GM18505 (cell line): ENCODE data around the gene DDX24.
A peak's percentile ranks its signal among the peaks of the same experiment; 100 is the strongest.

Source experiments
- ATAC-seq: cut with Tn5 transposase; IDR thresholded peaks from one replicate; pipeline ENCODE4 v1.9.1; 2021; ENCODE audit not compliant: unreplicated experiment
- POLR2A ChIP-seq: IDR thresholded peaks from 4 replicates; pipeline ENCODE4 v1.6.1; 2011; ENCODE audit warnings: borderline replicate concordance; ENCODE audit not compliant: insufficient read depth, insufficient read length; ENCODE audit errors: extremely low read depth

DDX24 gene, protein sequence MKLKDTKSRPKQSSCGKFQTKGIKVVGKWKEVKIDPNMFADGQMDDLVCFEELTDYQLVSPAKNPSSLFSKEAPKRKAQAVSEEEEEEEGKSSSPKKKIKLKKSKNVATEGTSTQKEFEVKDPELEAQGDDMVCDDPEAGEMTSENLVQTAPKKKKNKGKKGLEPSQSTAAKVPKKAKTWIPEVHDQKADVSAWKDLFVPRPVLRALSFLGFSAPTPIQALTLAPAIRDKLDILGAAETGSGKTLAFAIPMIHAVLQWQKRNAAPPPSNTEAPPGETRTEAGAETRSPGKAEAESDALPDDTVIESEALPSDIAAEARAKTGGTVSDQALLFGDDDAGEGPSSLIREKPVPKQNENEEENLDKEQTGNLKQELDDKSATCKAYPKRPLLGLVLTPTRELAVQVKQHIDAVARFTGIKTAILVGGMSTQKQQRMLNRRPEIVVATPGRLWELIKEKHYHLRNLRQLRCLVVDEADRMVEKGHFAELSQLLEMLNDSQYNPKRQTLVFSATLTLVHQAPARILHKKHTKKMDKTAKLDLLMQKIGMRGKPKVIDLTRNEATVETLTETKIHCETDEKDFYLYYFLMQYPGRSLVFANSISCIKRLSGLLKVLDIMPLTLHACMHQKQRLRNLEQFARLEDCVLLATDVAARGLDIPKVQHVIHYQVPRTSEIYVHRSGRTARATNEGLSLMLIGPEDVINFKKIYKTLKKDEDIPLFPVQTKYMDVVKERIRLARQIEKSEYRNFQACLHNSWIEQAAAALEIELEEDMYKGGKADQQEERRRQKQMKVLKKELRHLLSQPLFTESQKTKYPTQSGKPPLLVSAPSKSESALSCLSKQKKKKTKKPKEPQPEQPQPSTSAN

DNA sequence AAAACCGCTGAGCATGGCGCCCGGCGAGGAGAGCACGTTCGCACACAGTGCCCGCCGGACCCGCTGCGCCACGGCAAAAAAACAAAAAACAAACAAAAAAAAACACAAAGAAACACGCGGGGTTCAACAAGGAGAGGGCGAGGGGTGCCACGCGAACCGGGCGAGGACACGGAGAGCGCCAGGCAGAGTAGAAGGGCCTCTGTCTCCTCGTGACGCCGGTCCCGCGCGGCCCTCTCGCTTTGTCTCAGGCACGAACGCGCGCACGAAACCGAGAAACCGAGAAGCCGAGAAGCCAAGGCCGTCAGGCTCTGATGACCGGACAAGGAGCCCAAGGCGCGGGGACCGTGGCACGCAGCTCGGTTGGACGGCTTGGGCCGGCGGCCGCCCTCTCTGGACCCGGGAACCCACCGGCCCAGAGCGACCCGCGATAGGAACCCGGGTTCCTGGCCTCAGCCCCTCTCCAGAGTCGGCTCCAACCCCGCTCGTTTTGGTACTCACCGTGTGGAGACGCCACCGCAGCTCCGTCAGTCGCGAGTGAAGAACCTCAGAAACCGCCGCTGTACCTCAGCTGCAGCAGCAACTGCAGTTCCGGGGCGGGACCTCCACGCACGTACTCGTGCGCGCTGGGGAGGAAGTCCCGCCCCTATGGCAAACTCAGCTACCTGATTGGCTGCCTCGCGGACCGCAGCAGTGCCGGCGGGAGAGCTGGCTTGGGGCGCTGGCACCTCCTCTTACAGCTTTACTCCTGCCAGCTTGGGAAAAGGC lies at the start of gene DDX24, which contains the start of gene IFI27L1:
DDX24 (minus strand) TSS at position 582 of the 765 bp plus-strand sequence. CDS start 1,460 bp downstream, outside the sequence.
IFI27L1 (plus strand) TSS at position 690 of the 765 bp plus-strand sequence. CDS start 15,628 bp downstream, outside the sequence.
- ATAC-seq: peak; percentile 97

GRCh38 chr14:94129758-94130414 lies 48.9 kb upstream of the DDX24 start:
- no peak for TF ChIP-seq POLR2A
- ATAC-seq: peak; percentile 18

More for the DNA sequence above, at the start of gene DDX24, which contains the start of gene IFI27L1:
- peak; percentile 94 for TF ChIP-seq POLR2A

GRCh38 chr14:94129111-94129757 lies 48.2 kb upstream of the DDX24 start, which contains the start of gene IFI27L2:
Gene IFI27L2, minus strand, starts transcription at chr14:94129604. Its CDS starts 40 bp downstream, at chr14:94129564.
- ATAC-seq: peak; percentile 84
- peak; percentile 83 for TF ChIP-seq POLR2A

DNA sequence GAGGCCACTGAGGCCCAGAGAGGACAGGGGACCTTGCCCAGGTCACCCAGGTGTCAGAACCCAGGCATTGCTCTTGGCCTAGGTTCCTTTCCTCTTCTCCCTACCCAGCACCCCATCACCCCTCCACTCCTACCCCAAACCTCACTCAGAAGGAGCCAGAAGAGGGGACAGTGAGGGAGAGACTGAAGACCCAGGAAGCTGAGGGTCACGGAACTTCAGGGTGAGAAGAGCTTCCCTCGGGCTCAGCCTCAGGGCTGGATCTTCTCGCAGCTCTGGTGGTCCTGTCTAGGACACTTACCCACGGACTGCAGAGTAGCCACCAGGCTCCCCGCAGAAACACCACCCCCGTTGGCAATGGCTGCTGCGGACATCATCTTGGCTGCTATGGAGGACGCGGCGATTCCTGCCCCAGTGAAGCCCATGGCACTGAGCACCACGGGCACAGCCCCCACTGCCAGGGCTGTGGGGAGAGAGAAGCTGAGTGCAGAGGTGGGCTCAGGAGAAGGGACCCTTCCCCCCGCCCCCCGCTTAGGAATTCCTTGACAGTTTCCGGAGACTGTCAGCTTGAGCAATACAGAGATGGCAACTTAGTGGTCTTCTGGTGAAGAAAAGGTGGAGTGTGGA lies 47.3 kb upstream of the DDX24 start:
- no peak for TF ChIP-seq POLR2A
- ATAC-seq: no peak

- ATAC-seq: no peak
- TF ChIP-seq POLR2A: no peak
Observed at GRCh38 chr14:94127330-94127729, 46.3 kb upstream of the DDX24 start.

DNA sequence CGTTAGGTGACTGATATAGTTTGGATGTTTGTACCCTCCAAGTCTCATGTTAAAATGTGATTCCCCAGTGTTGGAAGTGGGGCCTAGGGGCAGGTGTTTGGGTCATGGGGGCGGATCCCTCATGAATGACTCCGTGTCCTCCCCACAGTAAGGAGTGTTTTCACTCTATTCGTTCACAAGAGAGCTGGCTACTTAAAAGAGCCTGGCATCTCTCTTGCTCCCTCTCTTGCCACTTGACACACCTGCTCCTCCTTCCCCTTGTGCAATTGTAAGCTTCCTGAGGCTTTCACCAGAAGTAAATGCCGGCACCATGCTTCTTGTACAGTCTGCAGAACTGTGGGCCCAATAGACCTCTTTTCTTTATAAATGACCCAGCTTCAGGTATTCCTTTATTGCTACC lies 45.8 kb upstream of the DDX24 start:
- TF ChIP-seq POLR2A: no peak
- no peak for ATAC-seq

GRCh38 chr14:94126419-94126677 lies 45.3 kb upstream of the DDX24 start:
- ATAC-seq: no peak
- TF ChIP-seq POLR2A: no peak

- ATAC-seq: no peak
- no peak for TF ChIP-seq POLR2A
Observed at GRCh38 chr14:94125659-94126418, 44.8 kb upstream of the DDX24 start.

DNA sequence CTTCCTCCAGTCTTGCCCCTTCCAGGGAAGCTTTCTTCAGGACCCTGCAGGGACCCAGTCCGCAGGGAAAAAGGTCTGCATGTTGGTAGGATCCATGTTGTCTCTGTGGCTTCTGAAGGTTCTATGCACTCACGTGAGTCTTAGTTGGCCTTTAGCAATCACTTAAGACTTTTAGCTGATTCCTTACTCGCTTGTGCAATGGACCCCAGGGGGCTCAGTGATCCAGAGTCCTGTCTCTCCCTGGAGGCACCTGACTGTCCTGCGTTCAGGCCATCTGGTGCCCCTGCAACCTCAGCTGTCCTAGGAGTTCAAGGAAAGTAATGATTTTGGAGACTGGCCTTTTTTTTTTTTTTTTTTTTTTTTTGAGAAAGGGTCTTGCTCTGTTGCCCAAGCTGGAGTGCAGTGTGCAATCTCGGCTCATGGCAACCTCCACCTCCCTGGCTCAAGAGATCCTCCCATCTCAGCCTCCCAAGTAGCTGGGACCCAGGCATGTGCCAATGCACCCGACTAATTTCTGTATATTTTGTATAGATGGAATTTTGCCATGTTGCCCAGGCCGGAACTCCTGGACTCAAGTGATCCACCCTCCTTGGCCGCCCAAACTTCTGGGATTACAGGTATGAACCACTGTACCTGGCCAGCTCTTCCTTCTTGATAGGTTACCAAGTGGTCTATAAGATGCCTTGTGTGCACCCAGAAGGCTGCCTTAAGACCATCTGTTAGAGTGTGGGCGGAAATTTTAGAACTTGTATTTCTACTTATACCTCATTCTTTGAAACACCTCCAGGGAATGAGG lies 43.8 kb upstream of the DDX24 start:
- ATAC-seq: no peak
- no peak for TF ChIP-seq POLR2A

GRCh38 chr14:94123868-94124267 lies 42.9 kb upstream of the DDX24 start:
- TF ChIP-seq POLR2A: no peak
- ATAC-seq: no peak

- no peak for ATAC-seq
- no peak for TF ChIP-seq POLR2A
Observed at GRCh38 chr14:94123296-94123695, 42.3 kb upstream of the DDX24 start.

DNA sequence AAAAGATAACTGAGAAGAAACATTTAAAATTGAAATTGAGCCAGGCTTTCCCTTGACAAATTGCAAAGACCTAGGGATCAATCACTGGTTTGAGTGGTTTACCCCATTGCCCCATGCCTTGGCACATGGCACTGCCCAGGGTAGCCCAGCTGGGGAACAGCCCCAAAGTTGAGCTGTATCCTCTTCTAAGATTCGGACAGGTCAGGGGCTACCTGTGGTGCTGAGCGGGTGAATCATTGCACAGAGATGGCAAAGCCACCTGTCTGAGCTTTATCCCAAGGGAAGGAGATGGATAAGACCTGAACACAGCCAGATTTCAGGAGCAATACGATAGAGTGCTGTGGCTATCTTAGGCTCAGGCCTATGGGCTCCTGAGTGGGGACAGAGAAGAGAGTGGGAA lies 41.4 kb upstream of the DDX24 start:
- no peak for TF ChIP-seq POLR2A
- ATAC-seq: no peak
